Chondrocyte (in vitro differentiated cells): ENCODE data around the gene LPP. TPM values are rescaled to one million over a fixed set of nuclear protein-coding genes. Genes with fewer than 3 reads are reported as not detected.
A peak's percentile ranks its signal among the peaks of the same experiment; 100 is the strongest.

ENCODE experiments used
- DNase-seq: peaks from one replicate; pipeline ENCODE4 v3.0.0; 2021; ENCODE audit warnings: mixed read lengths, low spot score
- H3K27ac Mint-ChIP-seq: one replicate; pipeline ENCODE4 v1.8.0; 2021; ENCODE audit warnings: mild to moderate bottlenecking, moderate library complexity, mixed read lengths; ENCODE audit not compliant: unreplicated experiment
- H3K27me3 Mint-ChIP-seq: 2 replicates; pipeline ENCODE4 v1.8.0; 2021; ENCODE audit warnings: low read depth, mixed read lengths
- H3K36me3 Mint-ChIP-seq: 2 replicates; pipeline ENCODE4 v1.8.0; 2021; ENCODE audit warnings: low read depth, mixed read lengths
- H3K4me1 Mint-ChIP-seq: 2 replicates; pipeline ENCODE4 v1.8.0; 2021; ENCODE audit warnings: low read depth, mild to moderate bottlenecking, mixed read lengths
- H3K4me3 Mint-ChIP-seq: one replicate; pipeline ENCODE4 v1.8.0; 2021; ENCODE audit warnings: mild to moderate bottlenecking, moderate library complexity, mixed read lengths; ENCODE audit not compliant: unreplicated experiment
- H3K9me3 Mint-ChIP-seq: 2 replicates; pipeline ENCODE4 v1.8.0; 2021; ENCODE audit warnings: low read depth, mixed read lengths
- CTCF ChIP-seq: fragments of 200-600 bp; sonication (generic); IDR thresholded peaks from 2 replicates; pipeline ENCODE4 v1.5.0; 2021; ENCODE audit warnings: antibody characterized with exemption, mild to moderate bottlenecking, moderate library complexity
- total RNA-seq: library from RNA; stranded (reverse); gene quantifications from 3 replicates; pipeline ENCODE4 v1.2.1, GENCODE V29; 2021

LPP gene
- total RNA-seq, 1 donor from 2014 or later: 295 TPM

- no peak for DNase-seq
- H3K4me1 Mint-ChIP-seq: peaks cover 25% of the 10 kb centered on the region
- no peak overlapping the region for H3K4me3 Mint-ChIP-seq
- peak overlapping the region; percentile 46 for H3K27ac Mint-ChIP-seq
- no peak for TF ChIP-seq CTCF
- H3K36me3 Mint-ChIP-seq: no peaks in the 10 kb centered on the region
- no peaks in the 10 kb centered on the region for H3K9me3 Mint-ChIP-seq
- H3K27me3 Mint-ChIP-seq: no peaks in the 10 kb centered on the region
These were observed 700.8 kb downstream of the LPP start for GRCh38 chr3:188854772-188855149.

- no peaks in the 10 kb centered on the region for H3K9me3 Mint-ChIP-seq
- H3K27ac Mint-ChIP-seq: no peak overlapping the region
- H3K27me3 Mint-ChIP-seq: no peaks in the 10 kb centered on the region
- H3K4me3 Mint-ChIP-seq: no peak overlapping the region
- no peaks in the 10 kb centered on the region for H3K36me3 Mint-ChIP-seq
- no peak for DNase-seq
- no peak for TF ChIP-seq CTCF
- H3K4me1 Mint-ChIP-seq: peaks cover 28% of the 10 kb centered on the region
These were observed 701.7 kb downstream of the LPP start for GRCh38 chr3:188855675-188856074.

- no peak for DNase-seq
- Mint-ChIP-seq H3K27me3 (no peaks in the 10 kb centered on the region), H3K4me3 (no peak overlapping the region), H3K4me1 (peaks cover 28% of the 10 kb centered on the region), H3K36me3 (no peaks in the 10 kb centered on the region), H3K9me3 (no peaks in the 10 kb centered on the region), H3K27ac (no peak overlapping the region)
- TF ChIP-seq CTCF: no peak
These were observed 706.2 kb downstream of the LPP start for GRCh38 chr3:188860147-188860546.

GRCh38 chr3:188861842-188862744 lies 708.1 kb downstream of the LPP start:
- Mint-ChIP-seq H3K4me3 (no peak overlapping the region), H3K9me3 (no peaks in the 10 kb centered on the region), H3K27ac (peak overlapping the region; percentile 41), H3K36me3 (peaks cover 7% of the 10 kb centered on the region), H3K27me3 (no peaks in the 10 kb centered on the region), H3K4me1 (peaks cover 25% of the 10 kb centered on the region)
- no peak for DNase-seq
- TF ChIP-seq CTCF: no peak

- H3K9me3 Mint-ChIP-seq: no peaks in the 10 kb centered on the region
- peaks cover 14% of the 10 kb centered on the region for H3K36me3 Mint-ChIP-seq
- H3K4me3 Mint-ChIP-seq: no peak overlapping the region
- peaks cover 25% of the 10 kb centered on the region for H3K4me1 Mint-ChIP-seq
- H3K27ac Mint-ChIP-seq: peak overlapping the region; percentile 43
- no peak for TF ChIP-seq CTCF
- no peak for DNase-seq
- H3K27me3 Mint-ChIP-seq: no peaks in the 10 kb centered on the region
These were observed 710.0 kb downstream of the LPP start for GRCh38 chr3:188863999-188864406.
